ENCODE data around the gene SIAH2.

GRCh38 chr3:150746791-150747590, 16.0 kb downstream of the SIAH2 start:
- no peak for TF ChIP-seq CTCF (IDR thresholded peaks at IDR 0.05)
- TF ChIP-seq POLR2A (IDR thresholded peaks at IDR 0.05), result no peak

All from thyroid gland (tissue), 4 donors.